ENCODE results near the gene KTN1. TPM values are rescaled to one million over a fixed set of nuclear protein-coding genes. Genes with fewer than 3 reads are reported as not detected.

KTN1 gene
- total RNA-seq, 1 experiment from 2014 or later: 212 TPM

DNA sequence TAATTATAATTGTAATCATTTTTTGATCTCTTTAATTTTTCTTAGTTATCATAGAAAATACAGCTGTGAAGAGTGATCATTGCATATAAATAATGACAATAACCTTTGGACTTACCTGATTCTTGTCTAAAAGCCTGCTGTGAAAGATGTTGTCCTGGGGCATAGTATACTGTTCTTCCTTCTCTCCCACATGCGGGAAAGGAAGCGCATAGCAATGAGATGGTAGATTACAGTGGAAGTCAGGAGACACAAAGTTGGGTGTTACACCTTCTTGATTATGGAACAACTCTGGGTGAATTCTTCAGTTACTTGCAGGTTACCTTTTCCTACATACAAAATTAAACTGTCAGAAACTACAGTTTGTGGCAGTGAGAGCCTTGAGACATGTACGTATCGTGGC is 140.8 kb downstream of the KTN1 start:
- Histone ChIP-seq H3K9me2 (replicated peaks; ENCODE audit: insufficient read depth, low read length) (no peaks in the 10 kb centered on the region), H3K4me2 (ENCODE audit: low read depth, low read length, poor library complexity, severe bottlenecking) (no peak overlapping the region), H3K27me3 (ENCODE audit: low read length) (no peaks in the 10 kb centered on the region), H3K4me1 (ENCODE audit: low read length) (peaks cover 6% of the 10 kb centered on the region), H4K20me1 (ENCODE audit: insufficient read depth, low read depth, low read length) (no peaks in the 10 kb centered on the region), H3K9ac (ENCODE audit: low read length) (no peak overlapping the region), H3K79me2 (ENCODE audit: low read length) (no peaks in the 10 kb centered on the region), H3K36me3 (ENCODE audit: insufficient read depth, low read length) (no peaks in the 10 kb centered on the region), H3K9me3 (ENCODE audit: low read length) (no peaks in the 10 kb centered on the region), H2AFZ (ENCODE audit: low read length) (no peak overlapping the region), H3K4me3 (ENCODE audit: low read length) (no peak overlapping the region), H3K27ac (ENCODE audit: low read length) (no peak overlapping the region)
- DNase-seq: no peak

- no peak overlapping the region for H2AFZ ChIP-seq (ENCODE audit: low read length)
- H3K79me2 ChIP-seq (ENCODE audit: low read length): no peaks in the 10 kb centered on the region
- no peak overlapping the region for H3K27ac ChIP-seq (ENCODE audit: low read length)
- H3K9me2 ChIP-seq (replicated peaks; ENCODE audit: insufficient read depth, low read length): no peaks in the 10 kb centered on the region
- peaks cover under 1% of the 10 kb centered on the region for H3K4me1 ChIP-seq (ENCODE audit: low read length)
- H3K27me3 ChIP-seq (ENCODE audit: low read length): no peaks in the 10 kb centered on the region
- no peak overlapping the region for H3K4me3 ChIP-seq (ENCODE audit: low read length)
- no peaks in the 10 kb centered on the region for H3K9me3 ChIP-seq (ENCODE audit: low read length)
- no peak overlapping the region for H3K9ac ChIP-seq (ENCODE audit: low read length)
- H3K36me3 ChIP-seq (ENCODE audit: insufficient read depth, low read length): no peaks in the 10 kb centered on the region
- DNase-seq: no peak
- no peaks in the 10 kb centered on the region for H4K20me1 ChIP-seq (ENCODE audit: insufficient read depth, low read depth, low read length)
- H3K4me2 ChIP-seq (ENCODE audit: low read depth, low read length, poor library complexity, severe bottlenecking): no peak overlapping the region
Measured at GRCh38 chr14:55721353-55721752, 141.3 kb downstream of the KTN1 start.

DNA sequence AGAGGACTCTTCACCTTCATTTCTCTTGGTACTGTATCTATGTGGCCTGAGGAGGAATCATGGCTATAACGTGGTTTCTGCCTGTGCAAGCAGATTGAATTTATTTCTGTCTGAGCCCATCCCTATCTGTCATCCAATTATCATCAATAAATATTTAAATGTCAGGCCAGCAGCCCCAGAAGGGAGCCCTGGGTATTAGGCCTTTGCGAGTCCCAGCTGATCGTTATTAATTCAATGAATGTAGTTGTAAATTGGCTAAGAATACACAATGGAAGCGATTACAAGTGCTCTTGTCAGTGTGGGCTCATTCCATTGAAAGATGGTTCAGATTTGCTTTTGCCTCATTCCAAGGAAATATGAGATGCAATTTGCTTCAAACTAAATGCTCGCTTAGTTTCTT is 142.0 kb downstream of the KTN1 start:
- no peaks in the 10 kb centered on the region for H3K4me1 ChIP-seq (ENCODE audit: low read length)
- H2AFZ ChIP-seq (ENCODE audit: low read length): no peak overlapping the region
- H4K20me1 ChIP-seq (ENCODE audit: insufficient read depth, low read depth, low read length): no peaks in the 10 kb centered on the region
- DNase-seq: no peak
- no peak overlapping the region for H3K27ac ChIP-seq (ENCODE audit: low read length)
- no peaks in the 10 kb centered on the region for H3K9me2 ChIP-seq (replicated peaks; ENCODE audit: insufficient read depth, low read length)
- H3K36me3 ChIP-seq (ENCODE audit: insufficient read depth, low read length): no peaks in the 10 kb centered on the region
- H3K79me2 ChIP-seq (ENCODE audit: low read length): no peaks in the 10 kb centered on the region
- no peaks in the 10 kb centered on the region for H3K27me3 ChIP-seq (ENCODE audit: low read length)
- no peak overlapping the region for H3K9ac ChIP-seq (ENCODE audit: low read length)
- H3K4me3 ChIP-seq (ENCODE audit: low read length): no peak overlapping the region
- H3K4me2 ChIP-seq (ENCODE audit: low read depth, low read length, poor library complexity, severe bottlenecking): no peak overlapping the region
- no peaks in the 10 kb centered on the region for H3K9me3 ChIP-seq (ENCODE audit: low read length)

- Histone ChIP-seq H3K4me1 (ENCODE audit: low read length) (no peaks in the 10 kb centered on the region), H3K4me2 (ENCODE audit: low read depth, low read length, poor library complexity, severe bottlenecking) (no peak overlapping the region), H2AFZ (ENCODE audit: low read length) (no peak overlapping the region), H3K79me2 (ENCODE audit: low read length) (no peaks in the 10 kb centered on the region), H4K20me1 (ENCODE audit: insufficient read depth, low read depth, low read length) (no peaks in the 10 kb centered on the region), H3K9me2 (replicated peaks; ENCODE audit: insufficient read depth, low read length) (no peaks in the 10 kb centered on the region), H3K27ac (ENCODE audit: low read length) (no peak overlapping the region), H3K9ac (ENCODE audit: low read length) (no peak overlapping the region), H3K9me3 (ENCODE audit: low read length) (no peaks in the 10 kb centered on the region), H3K27me3 (ENCODE audit: low read length) (no peaks in the 10 kb centered on the region), H3K36me3 (ENCODE audit: insufficient read depth, low read length) (no peaks in the 10 kb centered on the region), H3K4me3 (ENCODE audit: low read length) (no peak overlapping the region)
- no peak for DNase-seq
Measured at GRCh38 chr14:55724736-55725135, 144.7 kb downstream of the KTN1 start.

DNA sequence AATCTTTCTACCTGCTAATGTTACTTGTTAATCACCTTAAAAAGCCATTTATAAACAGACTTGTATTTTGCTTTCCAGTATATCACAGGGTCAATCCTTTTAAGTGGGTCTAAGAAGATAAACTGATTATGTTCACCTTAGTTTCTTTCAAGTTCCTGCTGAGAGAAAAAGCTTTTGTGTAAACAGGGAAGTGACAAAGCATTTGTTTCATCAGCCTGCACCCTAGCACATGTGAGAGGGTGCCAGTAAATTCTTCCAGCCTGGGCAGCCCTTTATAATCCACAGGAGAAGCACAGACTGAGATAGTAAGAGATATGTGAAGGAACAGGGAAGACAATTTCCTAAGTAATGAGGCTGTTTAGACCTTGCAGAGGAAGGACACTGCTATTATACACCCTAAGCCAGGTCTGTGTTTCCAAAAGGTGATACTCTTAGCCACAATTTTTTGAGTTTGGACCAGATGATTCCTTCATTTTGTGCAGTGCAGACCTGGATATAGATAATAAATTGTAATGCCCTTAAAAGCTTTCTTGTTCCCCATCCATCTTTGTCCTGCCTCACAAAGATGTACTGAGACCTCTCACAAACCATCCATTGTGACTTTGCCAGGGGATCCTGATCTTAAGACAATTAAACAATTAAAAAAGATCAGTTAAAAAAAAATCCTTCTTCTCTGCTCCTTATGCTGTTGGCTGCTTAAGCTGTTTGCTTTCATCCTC is 150.7 kb downstream of the KTN1 start:
- no peaks in the 10 kb centered on the region for H3K36me3 ChIP-seq (ENCODE audit: insufficient read depth, low read length)
- no peaks in the 10 kb centered on the region for H3K9me3 ChIP-seq (ENCODE audit: low read length)
- no peak overlapping the region for H2AFZ ChIP-seq (ENCODE audit: low read length)
- no peak overlapping the region for H3K4me2 ChIP-seq (ENCODE audit: low read depth, low read length, poor library complexity, severe bottlenecking)
- no peaks in the 10 kb centered on the region for H3K79me2 ChIP-seq (ENCODE audit: low read length)
- H3K9ac ChIP-seq (ENCODE audit: low read length): no peak overlapping the region
- no peak overlapping the region for H3K4me3 ChIP-seq (ENCODE audit: low read length)
- DNase-seq: no peak
- H3K4me1 ChIP-seq (ENCODE audit: low read length): no peaks in the 10 kb centered on the region
- H3K27ac ChIP-seq (ENCODE audit: low read length): no peak overlapping the region
- H3K27me3 ChIP-seq (ENCODE audit: low read length): no peaks in the 10 kb centered on the region
- no peaks in the 10 kb centered on the region for H4K20me1 ChIP-seq (ENCODE audit: insufficient read depth, low read depth, low read length)
- no peaks in the 10 kb centered on the region for H3K9me2 ChIP-seq (replicated peaks; ENCODE audit: insufficient read depth, low read length)

- Histone ChIP-seq H3K4me3 (ENCODE audit: low read length) (no peak overlapping the region), H3K27me3 (ENCODE audit: low read length) (no peaks in the 10 kb centered on the region), H3K27ac (ENCODE audit: low read length) (no peak overlapping the region), H3K4me2 (ENCODE audit: low read depth, low read length, poor library complexity, severe bottlenecking) (no peak overlapping the region), H3K36me3 (ENCODE audit: insufficient read depth, low read length) (no peaks in the 10 kb centered on the region), H3K9me3 (ENCODE audit: low read length) (no peaks in the 10 kb centered on the region), H4K20me1 (ENCODE audit: insufficient read depth, low read depth, low read length) (no peaks in the 10 kb centered on the region), H3K9ac (ENCODE audit: low read length) (no peak overlapping the region), H3K9me2 (replicated peaks; ENCODE audit: insufficient read depth, low read length) (no peaks in the 10 kb centered on the region), H3K79me2 (ENCODE audit: low read length) (no peaks in the 10 kb centered on the region), H3K4me1 (ENCODE audit: low read length) (no peaks in the 10 kb centered on the region), H2AFZ (ENCODE audit: low read length) (no peak overlapping the region)
- DNase-seq: no peak
Measured at GRCh38 chr14:55731311-55731872, 151.4 kb downstream of the KTN1 start.

DNA sequence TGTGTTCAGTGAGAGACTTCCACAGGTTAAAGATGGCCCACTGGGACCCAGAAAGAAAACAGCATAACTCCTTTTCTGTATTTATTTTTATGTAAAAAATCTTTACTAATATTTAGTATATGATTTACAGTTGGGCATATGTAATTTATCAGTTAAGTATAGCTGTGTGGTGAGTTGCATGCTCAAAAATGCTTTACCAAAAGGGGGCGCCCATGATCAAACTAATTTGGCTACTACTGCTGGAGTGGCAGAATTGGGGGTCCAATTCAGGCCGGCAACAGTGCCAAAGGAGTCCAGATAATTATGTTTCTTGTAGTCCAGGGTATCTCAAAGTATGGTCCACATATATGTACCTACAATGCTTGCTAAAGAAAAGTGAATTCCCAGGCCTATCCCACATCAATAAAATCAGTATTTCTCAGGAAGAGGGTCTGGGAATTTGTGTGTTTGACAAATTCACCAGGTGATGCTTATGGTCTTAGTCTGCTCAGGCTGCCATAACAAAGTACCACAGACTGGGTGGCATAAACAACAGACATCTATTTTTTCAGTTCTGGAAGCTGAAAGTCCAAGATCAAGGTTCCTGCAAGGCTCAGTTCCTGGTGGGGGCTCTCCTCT is 152.0 kb downstream of the KTN1 start:
- H3K4me3 ChIP-seq (ENCODE audit: low read length): no peak overlapping the region
- H2AFZ ChIP-seq (ENCODE audit: low read length): no peak overlapping the region
- H3K9me3 ChIP-seq (ENCODE audit: low read length): no peaks in the 10 kb centered on the region
- no peak overlapping the region for H3K9ac ChIP-seq (ENCODE audit: low read length)
- no peaks in the 10 kb centered on the region for H3K27me3 ChIP-seq (ENCODE audit: low read length)
- H3K9me2 ChIP-seq (replicated peaks; ENCODE audit: insufficient read depth, low read length): no peaks in the 10 kb centered on the region
- no peaks in the 10 kb centered on the region for H4K20me1 ChIP-seq (ENCODE audit: insufficient read depth, low read depth, low read length)
- peak; percentile 87 for DNase-seq
- H3K36me3 ChIP-seq (ENCODE audit: insufficient read depth, low read length): no peaks in the 10 kb centered on the region
- no peak overlapping the region for H3K27ac ChIP-seq (ENCODE audit: low read length)
- no peaks in the 10 kb centered on the region for H3K79me2 ChIP-seq (ENCODE audit: low read length)
- no peaks in the 10 kb centered on the region for H3K4me1 ChIP-seq (ENCODE audit: low read length)
- no peak overlapping the region for H3K4me2 ChIP-seq (ENCODE audit: low read depth, low read length, poor library complexity, severe bottlenecking)

GRCh38 chr14:55733599-55733998 is 153.6 kb downstream of the KTN1 start:
- DNase-seq: no peak
- no peaks in the 10 kb centered on the region for H3K9me3 ChIP-seq (ENCODE audit: low read length)
- H4K20me1 ChIP-seq (ENCODE audit: insufficient read depth, low read depth, low read length): no peaks in the 10 kb centered on the region
- H2AFZ ChIP-seq (ENCODE audit: low read length): no peak overlapping the region
- no peaks in the 10 kb centered on the region for H3K79me2 ChIP-seq (ENCODE audit: low read length)
- H3K4me3 ChIP-seq (ENCODE audit: low read length): no peak overlapping the region
- no peaks in the 10 kb centered on the region for H3K9me2 ChIP-seq (replicated peaks; ENCODE audit: insufficient read depth, low read length)
- H3K4me1 ChIP-seq (ENCODE audit: low read length): no peaks in the 10 kb centered on the region
- no peak overlapping the region for H3K4me2 ChIP-seq (ENCODE audit: low read depth, low read length, poor library complexity, severe bottlenecking)
- no peaks in the 10 kb centered on the region for H3K36me3 ChIP-seq (ENCODE audit: insufficient read depth, low read length)
- H3K27ac ChIP-seq (ENCODE audit: low read length): no peak overlapping the region
- no peaks in the 10 kb centered on the region for H3K27me3 ChIP-seq (ENCODE audit: low read length)
- H3K9ac ChIP-seq (ENCODE audit: low read length): no peak overlapping the region
